IMR-90 (cell line): ENCODE data around the gene PEX5L. TPM values are rescaled to one million over a fixed set of nuclear protein-coding genes. Genes with fewer than 3 reads are reported as not detected.

ENCODE experiments used
- ATAC-seq: fragments of 200-7000 bp; cut with Tn5 transposase; 2 replicates; pipeline ENCODE4 v1.9.1; 2020; ENCODE audit warnings: low read depth, mild to moderate bottlenecking, moderate library complexity
- BruUV-seq: library from RNA; stranded (reverse); fragments of 400-500 nt; replicated peaks from 2 replicates; lab custom pipeline; 2021; lab: Mats Ljungman, UMichigan
- CTCF ChIA-PET: fragments of 300-600 bp; formaldehyde crosslinking; extraction: SDS; loops from one replicate; lab custom pipeline; 2021; ENCODE audit warnings: antibody characterized with exemption; lab: Yijun Ruan, JAX
- POLR2A ChIA-PET: fragments of 300-600 bp; sonication (Branson Sonifier 250); formaldehyde crosslinking; loops from one replicate; lab custom pipeline; 2022; ENCODE audit warnings: antibody characterized with exemption; ENCODE audit not compliant: unreplicated experiment; lab: Charles Lee
- DNase-seq: peaks from one replicate; pipeline ENCODE4 v3.0.0; 2013
- H2AFZ ChIP-seq: replicated peaks from 2 replicates; pipeline ENCODE3; 2013; ENCODE audit warnings: low read length, mild to moderate bottlenecking; ENCODE audit not compliant: poor library complexity
- H2AK5ac ChIP-seq: 2 replicates; pipeline ENCODE4 v1.6.1; 2013; ENCODE audit warnings: low read depth, low read length, inconsistent platforms
- H2AK9ac ChIP-seq: replicated peaks from 2 replicates; pipeline ENCODE3; 2013; ENCODE audit warnings: mild to moderate bottlenecking, low read depth, low read length, moderate library complexity; ENCODE audit not compliant: poor library complexity
- H2BK120ac ChIP-seq: 2 replicates; pipeline ENCODE4 v1.6.1; 2013; ENCODE audit warnings: low read depth, low read length, inconsistent platforms
- H2BK15ac ChIP-seq: 3 replicates; pipeline ENCODE4 v1.6.1; 2013; ENCODE audit warnings: low read depth, low read length, inconsistent platforms
- H2BK20ac ChIP-seq: 2 replicates; pipeline ENCODE4 v1.6.1; 2013; ENCODE audit warnings: low read depth, mild to moderate bottlenecking, inconsistent platforms, low read length, moderate library complexity
- H2BK5ac ChIP-seq: 2 replicates; pipeline ENCODE4 v1.6.1; 2013; ENCODE audit warnings: mild to moderate bottlenecking, low read depth, low read length, inconsistent platforms; ENCODE audit not compliant: poor library complexity, severe bottlenecking
- H3K14ac ChIP-seq: replicated peaks from 2 replicates; pipeline ENCODE4 v1.6.1; 2013; ENCODE audit warnings: low read depth, low read length, inconsistent platforms
- H3K18ac ChIP-seq: 2 replicates; pipeline ENCODE4 v1.6.1; 2013; ENCODE audit warnings: low read depth, low read length, control low read depth
- H3K23ac ChIP-seq: 2 replicates; pipeline ENCODE4 v1.6.1; 2013; ENCODE audit warnings: low read depth, low read length, inconsistent platforms
- H3K27ac ChIP-seq: 2 replicates; pipeline ENCODE4 v1.5.1; 2013; ENCODE audit warnings: mild to moderate bottlenecking, control low read depth, low read length; ENCODE audit not compliant: insufficient read depth
- H3K27me3 ChIP-seq: 2 replicates; pipeline ENCODE4 v1.6.1; 2013; ENCODE audit warnings: low read length; ENCODE audit not compliant: control insufficient read depth, insufficient read depth
- H3K36me3 ChIP-seq: 2 replicates; pipeline ENCODE4 v1.6.1; 2013; ENCODE audit warnings: low read length, mixed read lengths; ENCODE audit not compliant: control insufficient read depth, insufficient read depth
- H3K4ac ChIP-seq: 2 replicates; pipeline ENCODE4 v1.6.1; 2013; ENCODE audit warnings: low read depth, low read length, inconsistent platforms
- H3K4me1 ChIP-seq: 2 replicates; pipeline ENCODE4 v1.6.1; 2013; ENCODE audit warnings: low read length, mixed read lengths; ENCODE audit not compliant: control insufficient read depth, insufficient read depth
- H3K4me2 ChIP-seq: 2 replicates; pipeline ENCODE4 v1.6.1; 2013; ENCODE audit warnings: low read depth, mild to moderate bottlenecking, control low read depth, low read length, moderate library complexity
- H3K4me3 ChIP-seq: 2 replicates; pipeline ENCODE4 v1.5.1; 2013; ENCODE audit warnings: low read depth, mild to moderate bottlenecking, control low read depth, low read length, moderate library complexity; ENCODE audit not compliant: insufficient read depth
- H3K56ac ChIP-seq: 2 replicates; pipeline ENCODE4 v1.6.1; 2013; ENCODE audit warnings: low read length, inconsistent platforms; ENCODE audit not compliant: insufficient read depth; ENCODE audit errors: extremely low read depth
- H3K79me1 ChIP-seq, 2 experiments: 2 replicates each; pipeline ENCODE4 v1.6.1; 2013; ENCODE audit warnings: low read length in 2 of 2, inconsistent platforms in 1 of 2, low read depth in 1 of 2
- H3K9ac ChIP-seq: 2 replicates; pipeline ENCODE4 v1.6.1; 2013; ENCODE audit warnings: low read depth, low read length, control low read depth
- H3K9me1 ChIP-seq: 2 replicates; pipeline ENCODE4 v1.6.1; 2013; ENCODE audit warnings: low read length, inconsistent platforms; ENCODE audit not compliant: insufficient read depth
- H3K9me3 ChIP-seq: 2 replicates; pipeline ENCODE4 v1.6.1; 2013; ENCODE audit warnings: low read length; ENCODE audit not compliant: control insufficient read depth, insufficient read depth
- H4K20me1 ChIP-seq: 2 replicates; pipeline ENCODE4 v1.6.1; 2013; ENCODE audit warnings: low read length, inconsistent platforms; ENCODE audit not compliant: insufficient read depth
- H4K5ac ChIP-seq: 2 replicates; pipeline ENCODE4 v1.6.1; 2013; ENCODE audit warnings: mild to moderate bottlenecking, low read depth, low read length, control low read depth
- H4K8ac ChIP-seq, 2 experiments: 2 replicates each; pipeline ENCODE4 v1.6.1; 2013; ENCODE audit warnings: low read depth in 2 of 2, low read length in 2 of 2, control low read depth in 1 of 2, inconsistent platforms in 1 of 2
- H4K91ac ChIP-seq: 2 replicates; pipeline ENCODE4 v1.6.1; 2013; ENCODE audit warnings: low read depth, low read length, inconsistent platforms; ENCODE audit not compliant: insufficient read depth
- BHLHE40 ChIP-seq: fragments of 150-350 bp; IDR thresholded peaks from 2 replicates; pipeline ENCODE4 v1.6.1; 2016; ENCODE audit warnings: mild to moderate bottlenecking, low read depth, low read length
- CEBPB ChIP-seq: IDR thresholded peaks from 2 replicates; pipeline ENCODE4 v1.6.1; 2012; ENCODE audit warnings: low read depth, low read length, improper control_type of control experiment
- CHD1 ChIP-seq: IDR thresholded peaks from 2 replicates; pipeline ENCODE4 v1.6.1; 2012; ENCODE audit warnings: low read depth, low read length, improper control_type of control experiment
- CTCF ChIP-seq: conservative IDR thresholded peaks from 2 replicates; pipeline ENCODE4 v1.5.1; 2012; ENCODE audit warnings: mild to moderate bottlenecking, low read depth, low read length, improper control_type of control experiment
- FOS ChIP-seq: fragments of 150-350 bp; IDR thresholded peaks from 2 replicates; pipeline ENCODE4 v1.6.1; 2016; ENCODE audit warnings: low read depth, low read length
- MAFK ChIP-seq: IDR thresholded peaks from 2 replicates; pipeline ENCODE4 v1.6.1; 2012; ENCODE audit warnings: low read depth, low read length, improper control_type of control experiment
- MXI1 ChIP-seq: IDR thresholded peaks from 2 replicates; pipeline ENCODE4 v1.6.1; 2012; ENCODE audit warnings: low read depth, mild to moderate bottlenecking, low read length, moderate library complexity, borderline replicate concordance
- POLR2A ChIP-seq: IDR thresholded peaks from 2 replicates; pipeline ENCODE4 v1.6.1; 2012; ENCODE audit warnings: mild to moderate bottlenecking, low read depth, low read length
- RAD21 ChIP-seq: IDR thresholded peaks from 2 replicates; pipeline ENCODE4 v1.6.1; 2012; ENCODE audit warnings: low read length, improper control_type of control experiment
- RCOR1 ChIP-seq: IDR thresholded peaks from 2 replicates; pipeline ENCODE4 v1.6.1; 2012; ENCODE audit warnings: mild to moderate bottlenecking, low read length, improper control_type of control experiment; ENCODE audit not compliant: insufficient replicate concordance
- RFX5 ChIP-seq: IDR thresholded peaks from 2 replicates; pipeline ENCODE4 v1.8.0; 2012; ENCODE audit warnings: low read depth, mild to moderate bottlenecking, low read length, moderate library complexity
- SMC3 ChIP-seq: fragments of 150-350 bp; IDR thresholded peaks from 2 replicates; pipeline ENCODE4 v1.6.1; 2016; ENCODE audit warnings: low read depth, mild to moderate bottlenecking, antibody characterized with exemption, low read length, moderate library complexity
- USF2 ChIP-seq: fragments of 150-350 bp; IDR thresholded peaks from 2 replicates; pipeline ENCODE4 v1.6.1; 2017; ENCODE audit warnings: mild to moderate bottlenecking, antibody characterized with exemption, low read length, low read depth
- WGBS, 2 experiments: methylation state at CpG; one replicate each; pipeline versions ENCODE4 v1.1.5 to v1.1.7; 2013; ENCODE audit warnings: missing lambda C conversion rate in 2 of 2; ENCODE audit not compliant: insufficient read length in 1 of 2; ENCODE audit errors: extremely low coverage in 2 of 2; 5-methylcytosine and 5-hydroxymethylcytosine counted together
- dilution Hi-C: fragments of 300-500 bp; cut with HindIII; formaldehyde crosslinking; loops from one replicate; pipeline ENCODE4 v1.14.3; 2018; ENCODE audit warnings: low sequenced_read_pairs; ENCODE audit not compliant: unreplicated experiment
- in situ Hi-C: fragments of 300-500 bp; cut with MboI; formaldehyde crosslinking; loops from 3 replicates; pipeline ENCODE4 v1.14.3; 2019; ENCODE audit warnings: low sequenced_read_pairs, inconsistent platforms, mixed read lengths
- intact Hi-C: fragments of 100-400 bp; cut with micrococcal nuclease; formaldehyde crosslinking; loops from 2 replicates; pipeline ENCODE4 v1.10.0; 2022
- polyA plus RNA-seq, 3 experiments: library from polyadenylated mRNA; depleted of rRNA; stranded (reverse); fragments of >200 nt; gene quantifications; 2 replicates each; pipeline ENCODE4 v1.2.3, GENCODE V29; 2012; ENCODE audit warnings: low replicate concordance in 1 of 3
- total RNA-seq: library from RNA; depleted of rRNA; stranded (reverse); fragments of >200 nt; gene quantifications from 2 replicates; pipeline ENCODE4 v1.2.3, GENCODE V29; 2012

The PEX5L gene
- total and polyA plus RNA-seq, 2 of the 4 experiments (the other 2 are of a cell fraction) = not detected

- in situ Hi-C loops (loop anchor here (25.0 kb wide), 1 partner anchor 821 kb away; no protein-coding TSS in a partner anchor), dilution Hi-C loops (no loop called here), intact Hi-C loops (loop anchor here (5.0 kb wide), 1 partner anchor 166 kb away; no protein-coding TSS in a partner anchor)
- Histone ChIP-seq H3K27me3 (no peaks in the 10 kb centered on the region), H3K27ac (no peak overlapping the region), H3K4me3 (no peak overlapping the region), H3K9me1 (peaks cover 3% of the 10 kb centered on the region; the same call in 1 of the 2 replicates), H2BK15ac (no peak overlapping the region), H3K56ac (no peak overlapping the region), H3K4me2 (no peak overlapping the region), H3K18ac (no peak overlapping the region), H2BK5ac (no peak overlapping the region), H4K5ac (no peak overlapping the region), H3K23ac (no peak overlapping the region), H3K9ac (no peak overlapping the region), H2AK5ac (no peak overlapping the region), H2AFZ (no peak overlapping the region), H2AK9ac (no peak overlapping the region), H3K36me3 (peaks cover 7% of the 10 kb centered on the region), H3K14ac (no peak overlapping the region), H3K4ac (no peak overlapping the region), H4K91ac (no peak overlapping the region), H2BK20ac (no peak overlapping the region), H3K9me3 (no peaks in the 10 kb centered on the region), H3K4me1 (no peaks in the 10 kb centered on the region), H2BK120ac (no peak overlapping the region), H3K79me1 (0 out of 4 replicates have a peak, but pooled peaks cover 0 to 3% of the 10 kb centered on the region in 2 experiments), H4K20me1 (no peaks in the 10 kb centered on the region), H4K8ac (no peak overlapping the region)
- ChIA-PET CTCF (interaction anchor here (0.6 kb wide), 1 partner anchor 252 kb away, joined by 4 read pairs; no protein-coding TSS in a partner anchor), POLR2A (no interaction called here)
- WGBS, 2 experiments = 80% methylated on average over 1 of the region's 4 CpGs; no CpG with 5 or more reads in 1 of the 2 experiments
- TF ChIP-seq CHD1 (no peak), RFX5 (no peak), MXI1 (no peak), RAD21 (no peak), CEBPB (no peak), FOS (no peak), USF2 (no peak), SMC3 (no peak), MAFK (no peak), POLR2A (no peak), RCOR1 (no peak), CTCF (no peak), BHLHE40 (no peak)
- ATAC-seq = no peak
- no peak for DNase-seq
- no TSS peak for BruUV-seq
Observed at GRCh38 chr3:179766416-179767133, 270.2 kb downstream of the PEX5L start.
